Left hindlimb (tissue), 1 donor: Measurements from ENCODE around the gene NELFB.

Experiments used
- DNase-seq: peaks from one replicate; pipeline ENCODE4 v3.0.0-alpha.2; 2018

Gene NELFB

DNA sequence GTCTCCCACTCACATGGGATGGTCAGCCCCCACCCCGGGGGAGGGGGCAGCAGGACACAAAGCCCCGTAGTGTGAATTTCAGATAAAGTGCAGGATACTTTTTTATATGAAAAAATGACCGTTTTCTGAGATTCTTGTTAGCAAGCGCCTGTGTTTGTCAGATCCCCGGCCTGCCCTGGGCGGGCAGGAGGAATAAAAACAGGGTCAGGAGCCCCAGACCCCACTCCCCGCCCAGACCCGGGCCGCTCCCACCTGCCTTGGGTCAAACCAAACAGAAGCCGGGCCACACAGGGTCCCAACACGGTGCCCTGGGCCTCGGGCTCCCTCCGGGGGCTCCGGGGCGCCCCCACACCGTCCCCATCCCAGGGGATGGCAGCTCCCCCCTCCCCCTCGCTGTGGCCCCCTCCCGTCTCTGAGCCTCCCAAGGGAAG lies 60.5 kb downstream of the NELFB start:
- no peak for DNase-seq

GRCh38 chr9:137316012-137316981 lies 61.2 kb downstream of the NELFB start:
- DNase-seq = peak; percentile 62

DNA sequence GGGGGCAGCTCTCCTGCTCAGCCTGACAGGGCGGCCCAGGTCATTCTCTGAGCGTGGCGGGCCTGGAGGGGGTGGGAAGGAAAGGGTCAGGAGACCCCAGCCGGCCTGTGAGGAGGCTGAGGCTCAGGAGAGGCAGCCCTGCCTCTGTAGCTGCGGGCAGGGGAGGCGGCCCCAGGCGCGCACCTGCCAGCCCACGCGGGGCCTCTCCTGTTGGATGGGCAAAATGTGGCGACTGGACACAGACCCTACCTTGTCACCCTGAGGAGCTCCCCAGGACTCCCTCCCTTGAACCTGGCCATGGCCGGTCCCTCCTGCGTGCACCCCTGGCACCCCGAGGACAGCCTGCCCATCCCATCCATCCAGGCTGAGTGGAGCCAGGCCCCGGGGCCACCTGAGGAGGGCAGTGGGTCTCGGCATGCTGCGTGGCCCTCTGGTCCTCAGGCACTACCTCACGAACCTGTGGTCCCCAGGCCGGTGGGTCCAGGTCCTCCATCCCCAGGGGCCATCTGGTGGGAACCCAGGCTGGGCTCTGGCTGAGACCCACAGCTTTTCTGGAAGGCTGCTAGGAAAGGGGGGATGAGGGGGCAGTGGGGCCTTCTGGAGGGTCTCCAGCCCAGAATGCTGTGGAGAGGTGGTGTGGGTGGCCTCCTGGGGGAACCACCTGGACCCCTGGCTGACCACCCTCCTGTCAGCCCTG lies 62.0 kb downstream of the NELFB start:
- peak; percentile 31 for DNase-seq

GRCh38 chr9:137317718-137318511 lies 62.8 kb downstream of the NELFB start:
- peak; percentile 38 for DNase-seq

- no peak for DNase-seq
Measured at GRCh38 chr9:137318602-137319001, 63.5 kb downstream of the NELFB start.

DNA sequence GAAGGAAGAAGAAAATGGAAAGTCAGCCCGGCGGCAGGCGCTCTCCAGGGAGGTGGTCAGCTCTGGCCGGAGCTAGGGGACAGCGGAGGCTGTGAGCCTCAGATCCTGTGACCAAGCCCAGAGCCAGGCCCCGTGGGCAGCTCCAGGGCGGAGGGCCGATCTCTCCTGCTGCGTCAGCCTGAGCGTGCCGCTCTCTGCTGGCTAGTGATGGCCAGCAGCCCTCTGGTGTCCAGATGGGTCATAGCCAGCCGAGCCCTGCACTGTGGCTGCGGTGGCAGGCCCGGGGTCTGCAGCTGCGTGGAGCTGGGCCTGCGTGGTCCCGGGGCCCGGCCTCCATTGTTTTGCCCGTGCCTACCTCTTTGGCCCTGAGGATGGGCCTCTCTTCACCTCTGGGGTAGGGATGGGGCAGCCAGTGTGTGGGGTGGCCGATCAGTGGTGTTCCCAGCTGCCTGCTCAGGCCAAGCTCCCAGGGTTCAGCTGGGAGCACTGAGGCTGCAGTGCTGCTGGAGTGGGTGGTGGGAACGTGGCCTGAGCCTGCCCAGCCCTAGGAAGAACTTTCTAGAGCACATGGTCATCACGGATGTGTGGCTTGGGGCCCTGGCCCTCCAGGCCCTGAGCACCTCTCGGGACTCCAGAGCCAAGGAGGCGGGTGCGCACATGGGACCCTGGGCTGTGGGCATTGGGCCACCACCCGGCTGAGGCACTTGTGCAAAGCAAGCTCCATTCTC lies 64.0 kb downstream of the NELFB start:
- peak; percentile 49 for DNase-seq

DNA sequence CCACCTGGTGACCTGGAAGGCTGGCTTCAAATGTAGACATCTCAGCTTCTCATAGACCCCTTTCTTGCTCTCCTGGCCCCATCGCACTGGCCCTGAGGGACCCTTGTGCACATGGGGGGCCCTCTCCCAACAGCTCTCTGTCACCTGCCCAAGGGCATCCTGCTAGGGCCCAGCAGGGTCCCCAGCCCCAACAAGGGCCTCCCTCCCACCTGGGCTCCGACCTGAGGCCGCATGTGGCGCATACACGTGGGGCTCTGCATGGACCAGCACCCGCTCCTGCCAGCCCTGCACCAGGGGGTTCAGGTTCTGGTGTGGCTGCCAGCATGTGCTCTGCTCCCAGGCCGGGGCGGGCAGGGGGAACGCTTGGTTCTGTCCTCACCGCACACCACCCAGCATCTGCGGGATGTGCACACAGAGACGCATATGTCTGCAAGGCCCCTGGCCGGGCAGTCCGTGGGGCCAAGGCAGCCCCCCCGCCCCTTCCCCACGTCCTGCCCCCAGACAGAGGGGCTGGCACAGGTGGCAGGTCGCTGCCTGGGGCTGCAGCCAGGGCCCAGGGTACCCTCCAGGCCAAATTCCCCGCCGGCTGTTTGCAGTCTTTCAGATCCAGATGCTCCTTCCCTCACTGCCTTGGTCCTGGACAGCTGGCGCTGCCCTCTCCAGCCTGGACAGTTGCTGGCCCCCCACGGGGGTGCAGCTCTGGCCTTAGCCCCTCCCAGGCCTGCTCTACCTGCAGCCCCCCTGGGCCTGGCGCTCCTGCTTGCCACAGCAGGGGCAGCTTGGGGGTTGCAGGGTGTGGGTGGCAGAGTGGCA lies 64.8 kb downstream of the NELFB start:
- DNase-seq = no peak

DNA sequence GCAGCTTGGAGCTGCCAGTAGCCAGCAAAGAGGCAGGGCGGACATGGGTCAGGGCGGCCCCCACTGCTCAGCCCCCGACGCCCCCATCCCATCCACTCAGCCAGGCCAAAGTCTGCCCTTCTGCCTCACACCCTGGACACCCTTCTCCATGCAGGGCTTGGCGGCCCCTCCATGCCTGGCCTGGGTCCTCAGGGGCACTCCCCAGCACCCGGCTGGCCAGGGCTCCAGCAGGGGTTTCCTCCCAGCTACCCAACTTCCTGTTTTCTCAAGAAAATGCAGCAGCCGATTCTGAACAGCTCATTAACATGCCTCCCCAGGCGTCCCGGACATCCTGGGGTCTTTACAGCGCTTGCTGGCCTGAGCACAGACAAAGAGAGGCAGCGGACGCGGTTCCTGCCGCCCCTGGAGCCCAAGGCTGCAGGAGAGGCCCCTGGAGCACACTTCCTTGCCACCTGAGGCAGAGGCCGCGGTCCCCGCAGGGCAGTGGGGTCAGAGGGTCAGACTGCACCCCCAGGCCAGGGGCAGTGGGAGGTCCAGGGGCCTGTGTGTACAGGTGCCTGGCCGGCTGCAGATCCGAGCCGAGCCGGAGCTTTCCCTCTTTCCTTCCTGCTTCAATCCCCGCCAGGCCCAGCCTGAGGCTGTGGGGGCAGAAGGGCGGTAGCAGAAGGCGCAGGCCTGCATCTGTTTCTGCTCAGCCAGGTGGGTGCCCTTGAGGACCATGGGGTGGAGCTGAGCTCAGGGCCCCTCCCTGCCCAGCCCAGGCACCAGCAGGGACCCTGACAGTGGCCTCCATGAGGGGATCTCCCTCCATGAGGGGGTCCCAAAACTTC lies 65.6 kb downstream of the NELFB start:
- DNase-seq = peak; percentile 40

- DNase-seq = no peak
Measured at GRCh38 chr9:137321726-137322361, 66.7 kb downstream of the NELFB start.
